ENCODE data around the gene AMPD2. TPM values are rescaled to one million over a fixed set of nuclear protein-coding genes. Genes with fewer than 3 reads are reported as not detected.

Gene AMPD2
- total RNA-seq, 1 experiment from 2014 or later = 79.8 TPM

DNA sequence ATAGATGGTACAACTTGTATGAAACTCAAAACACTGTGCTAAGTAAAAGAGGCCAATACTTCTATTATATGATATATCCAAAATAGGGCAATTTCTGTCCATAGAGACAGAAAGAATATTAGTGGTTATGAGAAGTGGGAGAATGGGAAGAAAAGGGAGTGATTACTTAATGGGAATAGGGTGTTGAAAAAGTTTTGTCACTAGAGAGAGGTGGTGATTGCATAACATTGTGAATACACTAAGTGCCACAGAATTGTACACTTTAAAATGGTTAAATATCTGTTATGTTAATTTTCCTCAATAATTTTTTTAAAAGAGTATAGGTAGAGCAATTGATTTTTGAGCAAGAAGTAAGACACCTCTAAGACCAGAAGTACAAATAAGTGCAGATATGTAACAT lies 30.0 kb upstream of the AMPD2 start (continued):
- TF ChIP-seq, protein P1, sequence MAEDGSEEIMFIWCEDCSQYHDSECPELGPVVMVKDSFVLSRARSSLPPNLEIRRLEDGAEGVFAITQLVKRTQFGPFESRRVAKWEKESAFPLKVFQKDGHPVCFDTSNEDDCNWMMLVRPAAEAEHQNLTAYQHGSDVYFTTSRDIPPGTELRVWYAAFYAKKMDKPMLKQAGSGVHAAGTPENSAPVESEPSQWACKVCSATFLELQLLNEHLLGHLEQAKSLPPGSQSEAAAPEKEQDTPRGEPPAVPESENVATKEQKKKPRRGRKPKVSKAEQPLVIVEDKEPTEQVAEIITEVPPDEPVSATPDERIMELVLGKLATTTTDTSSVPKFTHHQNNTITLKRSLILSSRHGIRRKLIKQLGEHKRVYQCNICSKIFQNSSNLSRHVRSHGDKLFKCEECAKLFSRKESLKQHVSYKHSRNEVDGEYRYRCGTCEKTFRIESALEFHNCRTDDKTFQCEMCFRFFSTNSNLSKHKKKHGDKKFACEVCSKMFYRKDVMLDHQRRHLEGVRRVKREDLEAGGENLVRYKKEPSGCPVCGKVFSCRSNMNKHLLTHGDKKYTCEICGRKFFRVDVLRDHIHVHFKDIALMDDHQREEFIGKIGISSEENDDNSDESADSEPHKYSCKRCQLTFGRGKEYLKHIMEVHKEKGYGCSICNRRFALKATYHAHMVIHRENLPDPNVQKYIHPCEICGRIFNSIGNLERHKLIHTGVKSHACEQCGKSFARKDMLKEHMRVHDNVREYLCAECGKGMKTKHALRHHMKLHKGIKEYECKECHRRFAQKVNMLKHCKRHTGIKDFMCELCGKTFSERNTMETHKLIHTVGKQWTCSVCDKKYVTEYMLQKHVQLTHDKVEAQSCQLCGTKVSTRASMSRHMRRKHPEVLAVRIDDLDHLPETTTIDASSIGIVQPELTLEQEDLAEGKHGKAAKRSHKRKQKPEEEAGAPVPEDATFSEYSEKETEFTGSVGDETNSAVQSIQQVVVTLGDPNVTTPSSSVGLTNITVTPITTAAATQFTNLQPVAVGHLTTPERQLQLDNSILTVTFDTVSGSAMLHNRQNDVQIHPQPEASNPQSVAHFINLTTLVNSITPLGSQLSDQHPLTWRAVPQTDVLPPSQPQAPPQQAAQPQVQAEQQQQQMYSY (CRISPR knock-in tag; IDR thresholded peaks at IDR 0.05) = no peak

- ChIA-PET CTCF (interaction anchor here (0.6 kb wide), 1 partner anchor 47 kb away, joined by 3 read pairs; no protein-coding TSS in a partner anchor), POLR2A (no interaction called here)
- no peaks in the 10 kb centered on the region for H3K27me3 Mint-ChIP-seq (ENCODE audit: low read depth)
- H3K36me3 Mint-ChIP-seq = peaks cover 26% of the 10 kb centered on the region
- H3K9me3 Mint-ChIP-seq = no peaks in the 10 kb centered on the region
- no peak for ATAC-seq
- DNase-seq (ENCODE audit: low spot score) = no peak
- H3K4me1 Mint-ChIP-seq = no peaks in the 10 kb centered on the region
- TF ChIP-seq E2F1 (CRISPR knock-in tag; IDR thresholded peaks at IDR 0.05) = no peak
- no peak for TF ChIP-seq SOX15 (CRISPR knock-in tag; IDR thresholded peaks at IDR 0.05)
- TF ChIP-seq ETV6 (CRISPR knock-in tag; IDR thresholded peaks at IDR 0.05) = no peak
- TF ChIP-seq SMAD3 (CRISPR knock-in tag; IDR thresholded peaks at IDR 0.05; ENCODE audit: borderline replicate concordance) = no peak
- no peak for TF ChIP-seq TCF7 (CRISPR knock-in tag; IDR thresholded peaks at IDR 0.05; ENCODE audit: low read depth)
- TF ChIP-seq, protein P2, sequence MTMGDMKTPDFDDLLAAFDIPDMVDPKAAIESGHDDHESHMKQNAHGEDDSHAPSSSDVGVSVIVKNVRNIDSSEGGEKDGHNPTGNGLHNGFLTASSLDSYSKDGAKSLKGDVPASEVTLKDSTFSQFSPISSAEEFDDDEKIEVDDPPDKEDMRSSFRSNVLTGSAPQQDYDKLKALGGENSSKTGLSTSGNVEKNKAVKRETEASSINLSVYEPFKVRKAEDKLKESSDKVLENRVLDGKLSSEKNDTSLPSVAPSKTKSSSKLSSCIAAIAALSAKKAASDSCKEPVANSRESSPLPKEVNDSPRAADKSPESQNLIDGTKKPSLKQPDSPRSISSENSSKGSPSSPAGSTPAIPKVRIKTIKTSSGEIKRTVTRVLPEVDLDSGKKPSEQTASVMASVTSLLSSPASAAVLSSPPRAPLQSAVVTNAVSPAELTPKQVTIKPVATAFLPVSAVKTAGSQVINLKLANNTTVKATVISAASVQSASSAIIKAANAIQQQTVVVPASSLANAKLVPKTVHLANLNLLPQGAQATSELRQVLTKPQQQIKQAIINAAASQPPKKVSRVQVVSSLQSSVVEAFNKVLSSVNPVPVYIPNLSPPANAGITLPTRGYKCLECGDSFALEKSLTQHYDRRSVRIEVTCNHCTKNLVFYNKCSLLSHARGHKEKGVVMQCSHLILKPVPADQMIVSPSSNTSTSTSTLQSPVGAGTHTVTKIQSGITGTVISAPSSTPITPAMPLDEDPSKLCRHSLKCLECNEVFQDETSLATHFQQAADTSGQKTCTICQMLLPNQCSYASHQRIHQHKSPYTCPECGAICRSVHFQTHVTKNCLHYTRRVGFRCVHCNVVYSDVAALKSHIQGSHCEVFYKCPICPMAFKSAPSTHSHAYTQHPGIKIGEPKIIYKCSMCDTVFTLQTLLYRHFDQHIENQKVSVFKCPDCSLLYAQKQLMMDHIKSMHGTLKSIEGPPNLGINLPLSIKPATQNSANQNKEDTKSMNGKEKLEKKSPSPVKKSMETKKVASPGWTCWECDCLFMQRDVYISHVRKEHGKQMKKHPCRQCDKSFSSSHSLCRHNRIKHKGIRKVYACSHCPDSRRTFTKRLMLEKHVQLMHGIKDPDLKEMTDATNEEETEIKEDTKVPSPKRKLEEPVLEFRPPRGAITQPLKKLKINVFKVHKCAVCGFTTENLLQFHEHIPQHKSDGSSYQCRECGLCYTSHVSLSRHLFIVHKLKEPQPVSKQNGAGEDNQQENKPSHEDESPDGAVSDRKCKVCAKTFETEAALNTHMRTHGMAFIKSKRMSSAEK (CRISPR knock-in tag; IDR thresholded peaks at IDR 0.05; ENCODE audit: borderline replicate concordance) = no peak
- no peak for TF ChIP-seq HMGXB4 (CRISPR knock-in tag; IDR thresholded peaks at IDR 0.05)
- TF ChIP-seq SP1 (CRISPR knock-in tag; conservative IDR thresholded peaks at IDR 0.05) = no peak
- no peak for TF ChIP-seq ZMAT4 (CRISPR knock-in tag; IDR thresholded peaks at IDR 0.05)
- TF ChIP-seq ATF6 (CRISPR knock-in tag; IDR thresholded peaks at IDR 0.05) = no peak
- no peak for TF ChIP-seq RORB (CRISPR knock-in tag; IDR thresholded peaks at IDR 0.05)
- TF ChIP-seq OVOL2 (CRISPR knock-in tag; IDR thresholded peaks at IDR 0.05; ENCODE audit: borderline replicate concordance) = no peak
- TF ChIP-seq TP53 (CRISPR knock-in tag; IDR thresholded peaks at IDR 0.05) = no peak
- H3K27ac Mint-ChIP-seq = no peak overlapping the region
- H3K4me3 Mint-ChIP-seq = no peak overlapping the region
These were observed 26.7 kb upstream of the AMPD2 start for GRCh38 chr1:109592916-109593315.
